Aorta (tissue), 5 donors: Measurements from ENCODE around the gene PAQR4. TPM values are rescaled to one million over a fixed set of nuclear protein-coding genes. Genes with fewer than 3 reads are reported as not detected.

Experiments used
- ATAC-seq: fragments of 200-7000 bp; cut with Tn5 transposase; one replicate; pipeline ENCODE4 v1.9.1; 2022; ENCODE audit warnings: moderate library complexity; ENCODE audit not compliant: low FRiP score
- DNase-seq, 2 donors: peaks; one replicate each; pipeline ENCODE4 v3.0.0-alpha.2; 2020
- H3K27ac ChIP-seq, 2 donors: one replicate each; pipeline ENCODE4 v1.5.1; 2013; ENCODE audit warnings: low read length in 2 of 2, mild to moderate bottlenecking in 2 of 2, moderate library complexity in 2 of 2, control low read depth in 1 of 2, inconsistent platforms in 1 of 2, low read depth in 1 of 2
- H3K27me3 ChIP-seq, 2 donors: one replicate each; pipeline ENCODE4 v1.6.1; 2013; ENCODE audit warnings: control low read depth in 1 of 2, low read length in 1 of 2, mild to moderate bottlenecking in 1 of 2, moderate library complexity in 1 of 2; ENCODE audit not compliant: insufficient read depth in 2 of 2, control insufficient read depth in 1 of 2
- H3K36me3 ChIP-seq, 2 donors: one replicate each; pipeline ENCODE4 v1.6.1; 2013; ENCODE audit warnings: control low read depth in 1 of 2, low read length in 1 of 2, mild to moderate bottlenecking in 1 of 2; ENCODE audit not compliant: insufficient read depth in 2 of 2, control insufficient read depth in 1 of 2
- H3K4me1 ChIP-seq, 2 donors: one replicate each; pipeline ENCODE4 v1.6.1; 2013; ENCODE audit warnings: low read length in 2 of 2, control low read depth in 1 of 2, mild to moderate bottlenecking in 1 of 2, moderate library complexity in 1 of 2; ENCODE audit not compliant: insufficient read depth in 2 of 2, control insufficient read depth in 1 of 2
- H3K4me3 ChIP-seq, 2 donors: one replicate each; pipeline ENCODE4 v1.5.1; 2013; ENCODE audit warnings: low read length in 2 of 2, control low read depth in 1 of 2, mild to moderate bottlenecking in 1 of 2
- H3K9me3 ChIP-seq: one replicate; pipeline ENCODE4 v1.6.1; 2013; ENCODE audit warnings: mild to moderate bottlenecking, low read length; ENCODE audit not compliant: control insufficient read depth
- WGBS, 2 donors: extraction: QIAGEN DNeasy Blood & Tissue Kit; methylation state at CpG; one replicate each; pipeline ENCODE4 v1.1.7; 2013; 5-methylcytosine and 5-hydroxymethylcytosine counted together
- intact Hi-C, 2 donors: fragments of 100-400 bp; cut with DNase I; formaldehyde crosslinking; loops; one replicate each; pipeline versions ENCODE4 v1.14.2 to v1.15.0; 2022
- polyA plus RNA-seq, 2 donors: library from polyadenylated mRNA; stranded (reverse); fragments of 200-250 nt; gene quantifications; one replicate each; pipeline ENCODE4 v1.2.3, GENCODE V29; 2013
- total RNA-seq, 2 donors: library from RNA; stranded (reverse); fragmentation: NEBNext Ultra II Directional; extraction: Animal tissue kit (Norgen Biotek cat#: 25700); gene quantifications; one replicate each; pipeline ENCODE4 v1.2.1, GENCODE V29; 2021
- donor health status: healthy with polysubstance abuse.
- donor health status: Bipolar disorder and iron deficiency.
- donor health status: DM: no; HTN: no; CAD: no.
- donor health status: DM: no; HTN: no; CAD: no.
- donor health status: DM: yes; HTN: yes; CAD: no.

The PAQR4 gene
- total and polyA plus RNA-seq, 4 donors, result 1.5 to 5.7 (median 3.3) TPM

DNA sequence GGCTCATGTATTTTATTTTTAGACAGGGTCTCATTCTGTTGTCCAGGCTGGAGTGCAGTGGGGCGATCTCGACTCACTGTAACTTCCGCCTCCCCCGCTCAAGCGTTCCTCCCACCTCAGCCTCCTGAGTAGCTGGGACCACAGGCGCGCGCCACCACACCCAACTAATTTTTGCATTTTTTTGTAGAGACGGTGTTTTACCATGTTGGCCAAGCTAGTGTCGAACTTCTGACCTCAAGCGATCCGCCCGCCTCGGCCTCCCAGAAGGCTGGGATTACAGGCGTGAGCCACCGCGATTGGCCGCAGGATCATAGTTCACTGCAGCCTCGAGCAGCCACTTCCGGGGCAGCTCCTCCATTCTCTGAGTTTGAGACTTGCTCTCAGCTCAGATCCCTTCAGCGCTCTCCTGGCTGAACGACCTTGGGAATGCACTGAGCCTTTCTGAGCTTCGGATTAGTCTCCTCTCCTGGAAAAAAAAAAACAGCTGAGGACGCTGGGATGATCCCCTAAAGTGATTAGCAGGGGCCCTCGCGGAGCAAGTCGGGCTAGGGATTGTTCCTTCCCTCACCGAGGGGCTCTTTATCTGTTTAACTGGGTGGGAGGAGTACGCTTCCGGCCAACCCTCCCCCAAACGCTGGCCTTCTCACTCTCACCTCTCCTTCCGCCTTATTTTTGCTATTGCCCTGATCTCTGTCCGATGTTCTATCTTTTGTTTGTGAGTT lies 12.2 kb downstream of the PAQR4 start:
- 53 to 55% methylated on average over 33 of the region's 33 CpGs for WGBS, 2 donors
- Histone ChIP-seq H3K9me3 (no peaks in the 10 kb centered on the region), H3K27ac (no peak overlapping the region), H3K27me3 (no peaks in the 10 kb centered on the region), H3K4me3 (no peak overlapping the region), H3K4me1 (no peaks in the 10 kb centered on the region), H3K36me3 (no peaks in the 10 kb centered on the region)
- intact Hi-C loops, result no loop called here
- ATAC-seq (no peak), DNase-seq (peak in 1 of 2 donors; percentile 50)

DNA sequence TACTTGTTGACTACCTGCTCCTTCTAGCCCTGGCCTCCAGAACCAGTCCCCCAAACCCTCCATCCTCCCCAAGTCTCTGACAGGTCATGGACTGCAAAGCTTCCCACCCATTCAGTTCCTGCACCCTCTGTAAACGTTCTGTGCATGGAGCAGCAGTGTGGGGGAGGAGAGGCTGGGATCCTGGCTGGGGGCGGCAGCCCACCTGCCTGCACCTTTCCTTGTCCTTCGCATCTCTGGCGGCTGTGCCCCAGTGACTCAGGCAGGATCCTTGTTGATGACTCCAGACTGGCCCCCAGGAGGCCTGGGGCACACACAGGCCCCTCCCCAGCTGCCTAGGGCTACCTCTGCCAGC lies 12.7 kb downstream of the PAQR4 start:
- DNase-seq (no peak), ATAC-seq (no peak)
- 74 to 75% methylated on average over 4 of the region's 4 CpGs for WGBS, 2 donors
- intact Hi-C loops, result no loop called here
- Histone ChIP-seq H3K27ac (no peak overlapping the region), H3K27me3 (no peaks in the 10 kb centered on the region), H3K9me3 (no peaks in the 10 kb centered on the region), H3K4me3 (no peak overlapping the region), H3K36me3 (no peaks in the 10 kb centered on the region), H3K4me1 (no peaks in the 10 kb centered on the region)

DNA sequence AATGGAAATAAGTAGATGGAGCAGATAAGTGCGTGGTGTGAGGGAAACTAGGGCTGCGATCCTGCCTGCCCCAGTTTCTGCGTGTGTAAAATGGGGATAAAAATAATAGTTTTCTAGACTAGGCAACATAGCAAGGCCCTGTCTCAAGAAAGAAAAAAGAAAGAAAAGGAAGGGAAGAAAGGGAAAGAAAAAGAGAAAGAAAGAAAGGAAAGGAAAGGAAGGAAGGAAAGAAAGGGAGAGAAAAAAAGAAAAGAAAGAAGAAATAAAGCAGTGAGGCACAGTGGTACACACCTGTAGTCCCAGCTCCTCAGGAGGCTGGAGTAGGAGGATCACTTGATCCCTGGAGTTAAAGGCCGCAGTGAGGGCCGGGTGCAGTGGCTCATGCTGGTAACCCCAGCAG lies 13.3 kb downstream of the PAQR4 start:
- Histone ChIP-seq H3K9me3 (no peaks in the 10 kb centered on the region), H3K27ac (no peak overlapping the region), H3K36me3 (no peaks in the 10 kb centered on the region), H3K27me3 (no peaks in the 10 kb centered on the region), H3K4me3 (no peak overlapping the region), H3K4me1 (no peaks in the 10 kb centered on the region)
- intact Hi-C loops, result no loop called here
- DNase-seq, result no peak
- no peak for ATAC-seq
- 89 to 91% methylated on average over 5 of the region's 5 CpGs for WGBS, 2 donors

DNA sequence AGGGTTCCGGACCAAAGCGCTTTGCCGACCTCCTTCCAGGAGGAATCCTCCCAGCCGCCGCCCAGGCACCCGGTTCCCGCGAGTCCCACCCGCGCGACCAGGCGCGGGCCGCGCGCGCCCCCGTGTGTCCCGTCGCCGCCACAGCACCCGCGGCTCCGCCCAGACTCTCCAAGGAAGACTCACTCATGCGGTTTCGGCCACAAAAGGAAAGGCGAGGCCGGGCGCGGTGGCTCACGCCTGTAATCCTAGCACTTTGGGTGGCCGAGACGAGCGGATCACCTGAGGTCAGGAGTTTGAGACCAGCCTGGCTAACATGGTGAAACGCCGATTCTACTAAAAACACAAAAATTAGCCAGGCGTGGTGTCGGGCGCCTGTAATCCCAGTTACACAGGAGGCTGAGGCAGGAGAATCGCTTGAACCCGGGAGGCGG lies 14.6 kb downstream of the PAQR4 start:
- Histone ChIP-seq H3K36me3 (no peaks in the 10 kb centered on the region), H3K4me1 (no peaks in the 10 kb centered on the region), H3K27ac (no peak overlapping the region), H3K4me3 (no peak overlapping the region), H3K9me3 (no peaks in the 10 kb centered on the region), H3K27me3 (no peaks in the 10 kb centered on the region)
- intact Hi-C loops, result no loop called here
- WGBS, 2 donors, result 9 to 10% methylated on average over 42 of the region's 42 CpGs
- ATAC-seq (peak; percentile 73), DNase-seq (peak; percentile 86 to 95)

DNA sequence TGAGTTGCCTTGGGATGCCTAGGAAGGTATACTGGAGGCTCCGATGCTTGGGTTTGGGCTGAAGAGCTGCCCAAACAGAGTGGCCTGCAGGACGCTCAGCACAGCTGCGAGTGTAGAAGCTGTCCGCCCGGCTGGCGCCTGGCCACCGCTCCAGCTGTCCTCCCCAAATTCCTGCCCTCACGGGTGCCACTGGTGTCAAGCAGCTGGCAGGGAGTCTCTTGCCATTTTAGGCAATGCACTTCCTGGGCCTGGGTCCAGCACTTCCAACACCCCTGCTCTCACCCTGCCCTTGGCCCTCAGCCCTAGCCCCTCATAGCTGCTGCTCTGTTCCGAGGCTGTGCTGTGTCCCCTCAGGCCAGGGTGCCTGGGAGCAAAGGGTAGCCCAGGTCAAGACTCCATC lies 16.3 kb downstream of the PAQR4 start:
- 27 to 31% methylated on average over 9 of the region's 9 CpGs for WGBS, 2 donors
- no peak for ATAC-seq

DNA sequence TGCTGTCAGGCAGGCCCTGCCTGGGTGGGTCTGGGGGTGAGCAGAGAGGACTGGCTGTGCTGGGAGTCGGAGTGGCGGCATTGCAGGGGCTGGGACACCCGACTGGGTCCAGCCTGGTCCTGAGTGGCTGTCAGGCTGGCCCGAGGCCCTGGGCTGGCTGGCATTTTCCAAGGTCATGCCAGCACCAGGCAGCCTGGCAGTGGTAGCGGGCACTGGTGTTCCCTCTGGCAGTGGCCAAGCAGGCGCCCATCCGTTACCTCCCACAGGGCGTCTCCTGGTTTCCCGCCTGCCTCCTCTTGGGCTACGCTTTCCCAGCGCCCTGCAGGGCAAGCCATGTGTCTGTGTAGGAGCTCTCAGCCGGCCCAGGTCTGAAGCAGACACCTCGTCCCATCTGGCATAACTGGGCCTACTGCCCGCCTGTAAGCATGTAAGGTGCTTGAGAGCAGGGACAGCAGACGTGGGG lies 16.8 kb downstream of the PAQR4 start:
- no peaks in the 10 kb centered on the region for H3K9me3 ChIP-seq
- no peaks in the 10 kb centered on the region for H3K4me1 ChIP-seq
- H3K36me3 ChIP-seq, result no peaks in the 10 kb centered on the region
- DNase-seq (no peak), ATAC-seq (no peak)
- no peak overlapping the region for H3K4me3 ChIP-seq
- WGBS, 2 donors, result 29 to 33% methylated on average over 15 of the region's 15 CpGs
- no peak overlapping the region for H3K27ac ChIP-seq
- intact Hi-C loops, result no loop called here
- H3K27me3 ChIP-seq, result no peaks in the 10 kb centered on the region

More for the DNA sequence above, 16.3 kb downstream of the PAQR4 start:
- no peaks in the 10 kb centered on the region for H3K36me3 ChIP-seq
- no peak overlapping the region for H3K4me3 ChIP-seq
- H3K4me1 ChIP-seq, result no peaks in the 10 kb centered on the region
- no peaks in the 10 kb centered on the region for H3K9me3 ChIP-seq
- no peak for DNase-seq
- no peaks in the 10 kb centered on the region for H3K27me3 ChIP-seq
- no peak overlapping the region for H3K27ac ChIP-seq
- intact Hi-C loops, result no loop called here

DNA sequence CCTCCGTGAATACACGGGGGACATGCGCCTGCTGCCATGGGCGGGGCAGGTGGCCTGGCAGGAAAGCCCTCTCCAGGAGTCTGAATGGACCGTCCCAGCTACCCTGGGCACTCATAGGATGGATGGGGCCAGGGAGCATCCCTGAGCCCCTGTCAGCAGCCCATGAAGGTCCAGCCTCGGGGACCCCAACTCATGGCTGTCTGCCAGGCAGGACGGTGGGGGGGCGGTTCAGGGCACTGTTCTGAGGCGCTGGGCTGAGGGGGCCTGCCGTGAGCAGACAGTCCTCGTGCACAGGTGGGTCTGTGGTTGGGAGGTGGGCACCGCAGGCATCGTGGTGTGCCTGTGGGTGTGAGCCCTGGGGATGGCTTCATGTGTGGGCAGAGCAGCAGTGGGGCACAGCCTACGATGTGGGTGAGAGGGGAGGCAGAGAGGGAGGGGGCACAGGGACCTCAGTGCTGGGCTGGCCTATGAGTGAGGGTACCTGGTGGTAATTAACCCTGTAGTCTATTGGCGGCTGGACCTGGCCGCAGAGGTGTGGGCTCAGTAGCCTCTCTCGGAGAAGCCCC lies 17.6 kb downstream of the PAQR4 start:
- H3K9me3 ChIP-seq, result no peaks in the 10 kb centered on the region
- ATAC-seq, result no peak
- H3K36me3 ChIP-seq, result no peaks in the 10 kb centered on the region
- H3K27ac ChIP-seq, result no peak overlapping the region
- no peak for DNase-seq
- no peaks in the 10 kb centered on the region for H3K27me3 ChIP-seq
- H3K4me1 ChIP-seq, result no peaks in the 10 kb centered on the region
- 82 to 85% methylated on average over 17 of the region's 17 CpGs for WGBS, 2 donors
- no peak overlapping the region for H3K4me3 ChIP-seq
- intact Hi-C loops, result no loop called here

DNA sequence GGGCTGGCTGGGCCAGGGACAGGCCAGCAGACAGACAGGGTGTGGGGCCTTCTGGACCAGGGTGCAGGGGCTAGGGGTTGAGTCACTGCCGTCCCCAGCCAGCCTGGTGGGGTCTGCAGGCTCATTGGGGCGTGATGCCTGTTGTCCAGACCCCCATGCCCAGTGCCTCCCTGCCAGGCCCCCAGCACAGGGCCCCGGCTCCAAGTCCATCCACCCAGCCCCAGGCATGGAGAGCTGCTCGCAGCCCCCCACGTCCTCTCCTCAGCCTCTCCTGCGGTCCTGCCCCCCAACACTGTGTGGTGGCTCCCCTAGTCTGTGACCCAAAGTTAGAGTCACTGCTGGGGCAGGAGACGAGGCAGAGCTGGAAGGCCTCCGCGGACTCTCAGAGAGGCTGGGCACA lies 18.1 kb downstream of the PAQR4 start:
- WGBS, 2 donors, result 91 to 92% methylated on average over 9 of the region's 9 CpGs
- ATAC-seq, result no peak
- no peak overlapping the region for H3K4me3 ChIP-seq
- H3K27me3 ChIP-seq, result no peaks in the 10 kb centered on the region
- no peaks in the 10 kb centered on the region for H3K36me3 ChIP-seq
- H3K27ac ChIP-seq, result no peak overlapping the region
- intact Hi-C loops, result no loop called here
- H3K4me1 ChIP-seq, result no peaks in the 10 kb centered on the region
- DNase-seq, result no peak
- H3K9me3 ChIP-seq, result no peaks in the 10 kb centered on the region

DNA sequence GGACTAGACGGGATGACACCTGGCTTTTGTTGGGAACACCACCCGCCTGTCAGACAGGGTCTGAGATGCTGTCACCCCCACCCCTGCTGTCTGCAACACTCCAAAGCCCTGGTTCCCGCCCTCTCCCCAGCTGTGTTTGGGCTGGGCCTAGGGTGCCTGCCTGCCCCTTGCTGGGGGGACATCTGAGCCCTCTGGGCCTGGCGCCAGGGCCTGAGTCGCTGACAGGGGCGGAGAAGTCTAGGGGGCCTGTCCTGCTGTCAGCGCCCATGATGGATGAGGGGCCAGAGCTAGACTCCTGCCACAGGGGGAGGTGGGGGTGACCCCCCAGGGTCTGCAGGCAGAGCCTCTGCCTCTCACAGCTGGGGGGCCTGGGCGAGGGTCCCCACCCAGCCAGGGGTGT lies 18.7 kb downstream of the PAQR4 start:
- ATAC-seq, result no peak
- Histone ChIP-seq H3K36me3 (no peaks in the 10 kb centered on the region), H3K27me3 (no peaks in the 10 kb centered on the region), H3K27ac (no peak overlapping the region), H3K9me3 (no peaks in the 10 kb centered on the region), H3K4me3 (no peak overlapping the region), H3K4me1 (no peaks in the 10 kb centered on the region)
- intact Hi-C loops, result no loop called here
- DNase-seq, result no peak
- 75 to 77% methylated on average over 8 of the region's 8 CpGs for WGBS, 2 donors
